PC-3 (cell line): ENCODE data around the gene SYAP1. TPM values are rescaled to one million over a fixed set of nuclear protein-coding genes. Genes with fewer than 3 reads are reported as not detected.

Source experiments
- ATAC-seq: fragments of 200-7000 bp; cut with Tn5 transposase; 2 replicates; pipeline ENCODE4 v1.9.1; 2020; ENCODE audit warnings: mild to moderate bottlenecking, moderate library complexity
- BruUV-seq: library from RNA; stranded (reverse); fragments of 400-500 nt; replicated peaks from 2 replicates; lab custom pipeline; 2021; lab: Mats Ljungman, UMichigan
- CTCF ChIA-PET: fragments of 300-600 bp; sonication (Branson Sonifier 250); formaldehyde crosslinking; loops from one replicate; lab custom pipeline; 2022; ENCODE audit warnings: antibody characterized with exemption; lab: Charles Lee
- POLR2A ChIA-PET: fragments of 300-600 bp; sonication (Branson Sonifier 250); formaldehyde crosslinking; loops from one replicate; lab custom pipeline; 2022; ENCODE audit warnings: antibody characterized with exemption; ENCODE audit not compliant: unreplicated experiment; lab: Charles Lee
- DNase-seq: peaks from one replicate; pipeline ENCODE4 v3.0.0-alpha.2; 2015
- H2AFZ ChIP-seq: fragments of 300-600 bp; sonication (generic); 2 replicates; pipeline ENCODE4 v1.6.0; 2016; ENCODE audit warnings: antibody characterized with exemption, low read length
- H3F3A ChIP-seq: fragments of 300-600 bp; sonication (generic); one replicate; pipeline ENCODE4 v1.6.0; 2017; ENCODE audit warnings: antibody characterized with exemption, low read length, control low read depth, mild to moderate bottlenecking; ENCODE audit not compliant: unreplicated experiment
- H3K27ac ChIP-seq: fragments of 300-600 bp; sonication (generic); 2 replicates; pipeline ENCODE4 v1.5.1; 2016; ENCODE audit warnings: mild to moderate bottlenecking, low read length
- H3K27me3 ChIP-seq: fragments of 300-600 bp; sonication (generic); 2 replicates; pipeline ENCODE4 v1.6.1; 2016; ENCODE audit warnings: low read length, mixed read lengths
- H3K36me3 ChIP-seq: fragments of 300-600 bp; sonication (generic); 2 replicates; pipeline ENCODE4 v1.6.1; 2016; ENCODE audit warnings: low read depth, mixed run types, low read length, mixed read lengths
- H3K4me1 ChIP-seq: fragments of 300-600 bp; sonication (generic); 2 replicates; pipeline ENCODE4 v1.5.1; 2016; ENCODE audit warnings: low read length; ENCODE audit not compliant: insufficient read depth
- H3K4me2 ChIP-seq: fragments of 300-600 bp; sonication (generic); 2 replicates; pipeline ENCODE4 v1.6.0; 2016; ENCODE audit warnings: low read length
- H3K4me3 ChIP-seq: fragments of 300-600 bp; sonication (generic); 2 replicates; pipeline ENCODE4 v1.5.1; 2016; ENCODE audit warnings: mild to moderate bottlenecking, low read length, mixed read lengths
- H3K79me2 ChIP-seq: fragments of 300-600 bp; sonication (generic); 2 replicates; pipeline ENCODE4 v1.6.1; 2017; ENCODE audit warnings: low read length, mixed read lengths
- H3K9ac ChIP-seq: fragments of 300-600 bp; sonication (generic); 2 replicates; pipeline ENCODE4 v1.6.0; 2016; ENCODE audit warnings: mild to moderate bottlenecking, low read length
- H3K9me2 ChIP-seq: fragments of 300-600 bp; sonication (generic); replicated peaks from 2 replicates; pipeline ENCODE4 v1.6.1; 2016; ENCODE audit warnings: mixed run types, low read length, mixed read lengths
- H3K9me3 ChIP-seq: fragments of 300-600 bp; sonication (generic); 2 replicates; pipeline ENCODE4 v1.6.1; 2016; ENCODE audit warnings: low read length, mixed read lengths
- H4K20me1 ChIP-seq: fragments of 300-600 bp; sonication (generic); 2 replicates; pipeline ENCODE4 v1.6.1; 2016; ENCODE audit warnings: low read length, mixed read lengths
- EZH2 ChIP-seq: fragments of 300-600 bp; sonication (generic); IDR thresholded peaks from one replicate; pipeline ENCODE4 v1.6.1; 2017; ENCODE audit warnings: antibody characterized with exemption, mild to moderate bottlenecking, low read length; ENCODE audit not compliant: unreplicated experiment
- EZH2phosphoT487 ChIP-seq: fragments of 300-600 bp; sonication (generic); IDR thresholded peaks from 2 replicates; pipeline ENCODE4 v1.6.1; 2018; ENCODE audit warnings: mild to moderate bottlenecking, antibody characterized with exemption, low read length, borderline replicate concordance
- intact Hi-C: fragments of 100-400 bp; cut with micrococcal nuclease; formaldehyde crosslinking; loops from 2 replicates; pipeline ENCODE4 v1.9.0; 2023
- total RNA-seq: library from RNA; depleted of rRNA; stranded (reverse); fragments of >200 nt; gene quantifications from 2 replicates; pipeline ENCODE4 v1.2.3, GENCODE V29; 2014
- TF ChIP-seq, protein P1 (sequence below): fragments of 300-600 bp; sonication (generic); conservative IDR thresholded peaks from 2 replicates; pipeline ENCODE4 v1.5.1; 2017; ENCODE audit warnings: antibody characterized with exemption, low read depth, mild to moderate bottlenecking, low read length

SYAP1 gene
- total RNA-seq, 1 experiment from 2014 or later = 51.9 TPM

DNA sequence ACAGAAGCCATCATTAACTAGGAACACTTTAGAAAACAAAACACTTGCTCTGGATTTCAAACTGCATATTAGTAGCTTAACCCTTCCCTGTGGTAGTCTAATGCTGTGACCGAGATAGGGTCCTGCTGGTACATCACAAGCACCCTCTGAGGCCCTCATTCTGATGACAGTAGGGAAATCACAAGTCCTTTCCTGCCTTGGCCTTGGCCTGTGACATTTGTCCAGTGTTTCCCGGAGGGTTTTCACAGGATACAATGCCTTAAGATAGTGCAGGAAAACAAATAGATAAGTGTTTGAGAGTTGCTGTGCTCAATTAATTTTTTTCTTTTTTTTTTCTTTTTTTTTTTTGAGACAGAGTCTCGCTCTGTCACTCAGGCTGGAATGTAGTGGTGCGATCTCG lies 29.0 kb downstream of the SYAP1 start:
- no peaks in the 10 kb centered on the region for H3K79me2 ChIP-seq
- ChIA-PET CTCF (no interaction called here), POLR2A (no interaction called here)
- peaks cover 6% of the 10 kb centered on the region for H3K4me1 ChIP-seq
- peaks cover 2% of the 10 kb centered on the region for H3F3A ChIP-seq
- H2AFZ ChIP-seq = no peak overlapping the region
- no peak for TF ChIP-seq EZH2
- no peak for TF ChIP-seq EZH2phosphoT487
- TF ChIP-seq, protein P1, sequence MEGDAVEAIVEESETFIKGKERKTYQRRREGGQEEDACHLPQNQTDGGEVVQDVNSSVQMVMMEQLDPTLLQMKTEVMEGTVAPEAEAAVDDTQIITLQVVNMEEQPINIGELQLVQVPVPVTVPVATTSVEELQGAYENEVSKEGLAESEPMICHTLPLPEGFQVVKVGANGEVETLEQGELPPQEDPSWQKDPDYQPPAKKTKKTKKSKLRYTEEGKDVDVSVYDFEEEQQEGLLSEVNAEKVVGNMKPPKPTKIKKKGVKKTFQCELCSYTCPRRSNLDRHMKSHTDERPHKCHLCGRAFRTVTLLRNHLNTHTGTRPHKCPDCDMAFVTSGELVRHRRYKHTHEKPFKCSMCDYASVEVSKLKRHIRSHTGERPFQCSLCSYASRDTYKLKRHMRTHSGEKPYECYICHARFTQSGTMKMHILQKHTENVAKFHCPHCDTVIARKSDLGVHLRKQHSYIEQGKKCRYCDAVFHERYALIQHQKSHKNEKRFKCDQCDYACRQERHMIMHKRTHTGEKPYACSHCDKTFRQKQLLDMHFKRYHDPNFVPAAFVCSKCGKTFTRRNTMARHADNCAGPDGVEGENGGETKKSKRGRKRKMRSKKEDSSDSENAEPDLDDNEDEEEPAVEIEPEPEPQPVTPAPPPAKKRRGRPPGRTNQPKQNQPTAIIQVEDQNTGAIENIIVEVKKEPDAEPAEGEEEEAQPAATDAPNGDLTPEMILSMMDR = no peak
- no peak overlapping the region for H3K9ac ChIP-seq
- no peak overlapping the region for H3K4me2 ChIP-seq
- H4K20me1 ChIP-seq = no peaks in the 10 kb centered on the region
- H3K9me2 ChIP-seq = no peaks in the 10 kb centered on the region
- no TSS peak for BruUV-seq
- H3K4me3 ChIP-seq = no peak overlapping the region
- no peak overlapping the region for H3K27ac ChIP-seq
- H3K27me3 ChIP-seq = no peaks in the 10 kb centered on the region
- no peaks in the 10 kb centered on the region for H3K9me3 ChIP-seq
- peaks cover 26% of the 10 kb centered on the region for H3K36me3 ChIP-seq
- intact Hi-C loops = no loop called here
- no peak for DNase-seq
- no peak for ATAC-seq

DNA sequence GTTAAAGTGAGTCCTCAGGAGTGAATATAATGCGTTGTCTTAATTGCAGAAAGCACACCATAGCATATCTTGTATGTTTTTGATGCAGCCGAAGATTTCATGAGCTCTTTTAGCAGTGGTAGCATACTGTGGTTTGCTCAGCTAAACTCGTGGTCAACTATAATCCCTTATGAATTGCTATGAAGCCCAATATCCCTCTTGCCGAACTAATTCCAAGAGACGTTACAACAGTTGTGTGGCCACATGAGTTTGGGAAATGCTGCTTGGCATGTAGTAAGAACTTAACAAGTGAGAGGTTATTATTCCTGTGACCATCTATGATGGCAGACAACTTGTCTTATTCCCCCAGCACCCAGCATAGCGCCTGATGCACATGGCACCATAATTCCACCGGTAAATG lies 30.7 kb downstream of the SYAP1 start:
- H3F3A ChIP-seq = no peaks in the 10 kb centered on the region
- DNase-seq (no peak), ATAC-seq (no peak)
- no peaks in the 10 kb centered on the region for H3K9me3 ChIP-seq
- ChIA-PET CTCF (no interaction called here), POLR2A (no interaction called here)
- H3K4me3 ChIP-seq = no peak overlapping the region
- TF ChIP-seq, protein P1 = no peak
- TF ChIP-seq EZH2phosphoT487 = no peak
- no peak for TF ChIP-seq EZH2
- intact Hi-C loops = no loop called here
- no peak overlapping the region for H3K27ac ChIP-seq
- H3K9me2 ChIP-seq = no peaks in the 10 kb centered on the region
- H3K4me1 ChIP-seq = no peaks in the 10 kb centered on the region
- H3K4me2 ChIP-seq = no peak overlapping the region
- peaks cover 21% of the 10 kb centered on the region for H3K36me3 ChIP-seq
- no peaks in the 10 kb centered on the region for H3K79me2 ChIP-seq
- H4K20me1 ChIP-seq = no peaks in the 10 kb centered on the region
- H2AFZ ChIP-seq = no peak overlapping the region
- no TSS peak for BruUV-seq
- H3K9ac ChIP-seq = no peak overlapping the region
- no peaks in the 10 kb centered on the region for H3K27me3 ChIP-seq

DNA sequence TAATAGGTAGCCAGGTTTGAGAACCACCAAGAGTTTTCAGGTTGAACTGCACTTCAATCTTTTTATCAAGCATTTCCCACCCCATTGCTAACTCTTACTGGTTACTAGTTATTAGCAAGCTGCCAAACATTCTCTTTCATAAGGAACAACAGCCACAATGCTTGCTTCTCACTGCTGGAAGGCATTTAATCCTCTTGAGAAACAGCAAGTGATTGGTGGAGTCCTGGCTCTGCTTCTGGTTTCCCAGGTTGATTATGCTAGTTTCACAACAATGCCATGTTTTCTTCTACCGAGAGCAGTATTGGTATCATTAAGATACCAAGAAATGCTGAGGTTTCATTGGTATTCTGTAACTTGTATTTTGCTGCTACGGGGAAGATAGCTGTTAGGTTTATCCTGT lies 34.6 kb downstream of the SYAP1 start:
- Histone ChIP-seq H3K79me2 (no peaks in the 10 kb centered on the region), H3F3A (no peaks in the 10 kb centered on the region), H3K9me2 (no peaks in the 10 kb centered on the region), H3K9ac (no peak overlapping the region), H4K20me1 (no peaks in the 10 kb centered on the region), H3K4me2 (no peak overlapping the region), H3K27me3 (no peaks in the 10 kb centered on the region), H3K9me3 (no peaks in the 10 kb centered on the region), H3K27ac (no peak overlapping the region), H3K4me3 (no peak overlapping the region), H3K4me1 (no peaks in the 10 kb centered on the region), H3K36me3 (peaks cover 32% of the 10 kb centered on the region), H2AFZ (no peak overlapping the region)
- ATAC-seq (no peak), DNase-seq (no peak)
- POLR2A ChIA-PET = no interaction called here
- CTCF ChIA-PET = no interaction called here
- TF ChIP-seq, protein P1 = no peak
- no peak for TF ChIP-seq EZH2phosphoT487
- TF ChIP-seq EZH2 = no peak
- intact Hi-C loops = no loop called here
- BruUV-seq = no TSS peak
